ENCODE results near the gene P2RY2.

The P2RY2 gene

GRCh38 chr11:73206801-73207200 lies 11.3 kb upstream of the P2RY2 start:
- no peak for DNase-seq

GRCh38 chr11:73209892-73210291 lies 8.2 kb upstream of the P2RY2 start:
- DNase-seq: no peak

- DNase-seq: no peak
Measured at GRCh38 chr11:73210916-73211667, 7.0 kb upstream of the P2RY2 start.

GRCh38 chr11:73213196-73214143 lies 4.6 kb upstream of the P2RY2 start:
- DNase-seq: no peak

GRCh38 chr11:73215191-73216134 lies 2.6 kb upstream of the P2RY2 start:
- DNase-seq: no peak

- no peak for DNase-seq
Measured at GRCh38 chr11:73216465-73216864, 1.6 kb upstream of the P2RY2 start.

- DNase-seq: no peak
Measured at GRCh38 chr11:73217131-73217809, 811 bp upstream of the P2RY2 start.

GRCh38 chr11:73217810-73218105 lies 323 bp upstream of the P2RY2 start:
- DNase-seq: no peak

GRCh38 chr11:73218830-73219215 lies 742 bp downstream of the P2RY2 start:
- DNase-seq: no peak

GRCh38 chr11:73219396-73220285 lies 1.6 kb downstream of the P2RY2 start:
- DNase-seq: no peak

- no peak for DNase-seq
Measured at GRCh38 chr11:73221451-73221850, 3.4 kb downstream of the P2RY2 start.

- no peak for DNase-seq
Measured at GRCh38 chr11:73221996-73222395, 3.9 kb downstream of the P2RY2 start.

GRCh38 chr11:73223998-73224730 lies 6.1 kb downstream of the P2RY2 start:
- DNase-seq: no peak

- no peak for DNase-seq
Measured at GRCh38 chr11:73225001-73225686, 7.1 kb downstream of the P2RY2 start.

GRCh38 chr11:73225851-73226250 lies 7.8 kb downstream of the P2RY2 start:
- no peak for DNase-seq

GRCh38 chr11:73226297-73227006 lies 8.4 kb downstream of the P2RY2 start:
- no peak for DNase-seq

- DNase-seq: no peak
Measured at GRCh38 chr11:73227571-73228211, 9.6 kb downstream of the P2RY2 start.

- no peak for DNase-seq
Measured at GRCh38 chr11:73228268-73229134, 10.4 kb downstream of the P2RY2 start.
